Thymus (tissue), 11 donors: ENCODE results near the gene ACVR2B. TPM values are rescaled to one million over a fixed set of nuclear protein-coding genes. Genes with fewer than 3 reads are reported as not detected.
"Not testable (repeated sequence)": the region's sequence is repeated elsewhere in the genome, so short reads cannot be mapped to it uniquely, and the experiment has no call there.

Experiments
- DNase-seq, 9 donors: peaks; one replicate each; pipeline ENCODE4 v3.0.0-alpha.2; 2013; ENCODE audit warnings: low spot score in 9 of 9, low read depth in 6 of 9, missing footprints in 1 of 9
- H3K27ac ChIP-seq, 2 donors: one replicate each; pipeline ENCODE4 v1.5.1; 2013; ENCODE audit warnings: control low read depth in 1 of 2, low read depth in 1 of 2, low read length in 1 of 2, mild to moderate bottlenecking in 1 of 2, moderate library complexity in 1 of 2
- H3K27me3 ChIP-seq, 2 donors: one replicate each; pipeline ENCODE4 v1.5.1; 2013; ENCODE audit warnings: low read length in 1 of 2; ENCODE audit not compliant: control insufficient read depth in 2 of 2, insufficient read depth in 1 of 2
- H3K36me3 ChIP-seq, 2 donors: one replicate each; pipeline ENCODE4 v1.5.1; 2013; ENCODE audit warnings: low read length in 1 of 2, mild to moderate bottlenecking in 1 of 2, moderate library complexity in 1 of 2; ENCODE audit not compliant: control insufficient read depth in 2 of 2, insufficient read depth in 2 of 2
- H3K4me1 ChIP-seq, 2 donors: one replicate each; pipeline ENCODE4 v1.5.1; 2013; ENCODE audit warnings: low read length in 2 of 2; ENCODE audit not compliant: control insufficient read depth in 2 of 2, insufficient read depth in 2 of 2
- H3K4me3 ChIP-seq, 2 donors: one replicate each; pipeline ENCODE4 v1.5.1; 2013; ENCODE audit warnings: low read length in 2 of 2, control low read depth in 1 of 2, mild to moderate bottlenecking in 1 of 2
- H3K9me3 ChIP-seq, 2 donors: one replicate each; pipeline ENCODE4 v1.5.1; 2013; ENCODE audit warnings: low read length in 1 of 2, mild to moderate bottlenecking in 1 of 2; ENCODE audit not compliant: control insufficient read depth in 2 of 2, insufficient read depth in 1 of 2
- WGBS: extraction: QIAGEN DNeasy Blood & Tissue Kit; methylation state at CpG from one replicate; pipeline ENCODE4 v1.1.7; 2013; 5-methylcytosine and 5-hydroxymethylcytosine counted together
- polyA plus RNA-seq: library from polyadenylated mRNA; stranded (reverse); fragments of 200-250 nt; gene quantifications from one replicate; pipeline ENCODE4 v1.2.3, GENCODE V29; 2013
- total RNA-seq: library from RNA; stranded (reverse); fragments of 120-200 nt; gene quantifications from one replicate; pipeline ENCODE4 v1.2.4, GENCODE V29; 2013
- donor health status: healthy.

Gene ACVR2B
- total and polyA plus RNA-seq, 2 donors, result 2.4 to 6.3 TPM

DNA sequence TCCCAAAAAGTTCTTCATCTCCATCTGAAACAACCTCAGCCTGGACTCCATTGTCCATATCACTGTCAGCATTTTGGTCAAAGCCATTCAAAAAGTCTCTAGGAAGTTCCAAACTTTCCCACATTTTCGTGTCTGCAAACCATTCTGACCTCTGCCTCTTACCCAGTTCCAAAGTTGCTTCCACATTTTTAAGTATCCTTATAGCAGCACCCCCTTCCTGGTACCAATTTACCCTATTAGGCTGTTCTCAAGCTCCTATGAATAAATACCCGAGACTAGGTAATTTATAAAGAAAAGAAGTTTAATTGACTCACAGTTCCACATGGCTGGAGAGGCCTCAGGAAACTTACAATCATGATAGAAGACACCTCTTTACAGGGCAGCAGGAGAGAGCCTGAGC is 20.0 kb upstream of the ACVR2B start:
- peaks cover 6 to 35% of the 10 kb centered on the region in 2 donors for H3K9me3 ChIP-seq
- not testable (repeated sequence) for H3K4me1 ChIP-seq, H3K36me3 ChIP-seq, H3K27ac ChIP-seq, H3K27me3 ChIP-seq, H3K4me3 ChIP-seq, DNase-seq
- WGBS, result 93% methylated on average over 2 of the region's 2 CpGs

DNA sequence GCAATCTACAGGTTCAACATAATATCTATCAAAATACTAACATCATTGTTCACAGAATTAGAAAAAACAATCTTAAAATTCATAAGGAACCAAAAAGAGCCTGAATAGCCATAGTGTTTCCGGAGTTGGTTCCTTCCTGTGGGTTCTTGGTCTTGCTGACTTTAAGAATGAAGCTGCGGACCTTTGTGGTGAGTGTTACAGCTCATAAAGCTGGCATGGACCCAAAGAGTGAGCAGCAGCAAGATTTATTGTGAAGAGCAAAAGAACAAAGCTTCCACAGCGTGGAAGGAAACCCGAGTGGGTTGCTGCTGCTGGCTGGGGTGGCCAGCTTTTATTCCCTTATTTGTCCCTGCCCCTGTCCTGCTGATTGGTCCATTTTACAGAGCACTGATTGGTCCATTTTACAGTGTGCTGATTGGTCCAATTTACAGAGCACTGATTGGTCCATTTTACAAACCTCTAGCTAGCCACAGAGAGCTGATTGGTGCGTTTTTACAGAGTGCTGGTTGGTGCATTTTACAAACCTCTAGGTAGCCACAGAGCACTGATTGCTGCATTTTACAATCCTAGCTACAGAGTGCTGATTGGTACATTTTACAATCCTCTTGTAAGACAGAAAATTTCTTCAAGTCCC is 15.1 kb upstream of the ACVR2B start:
- H3K9me3 ChIP-seq, result peaks cover 0 to 23% of the 10 kb centered on the region in 2 donors
- WGBS, result 26% methylated on average over 5 of the region's 5 CpGs
- not testable (repeated sequence) for H3K36me3 ChIP-seq, H3K4me1 ChIP-seq, H3K27ac ChIP-seq, H3K4me3 ChIP-seq, H3K27me3 ChIP-seq, DNase-seq

DNA sequence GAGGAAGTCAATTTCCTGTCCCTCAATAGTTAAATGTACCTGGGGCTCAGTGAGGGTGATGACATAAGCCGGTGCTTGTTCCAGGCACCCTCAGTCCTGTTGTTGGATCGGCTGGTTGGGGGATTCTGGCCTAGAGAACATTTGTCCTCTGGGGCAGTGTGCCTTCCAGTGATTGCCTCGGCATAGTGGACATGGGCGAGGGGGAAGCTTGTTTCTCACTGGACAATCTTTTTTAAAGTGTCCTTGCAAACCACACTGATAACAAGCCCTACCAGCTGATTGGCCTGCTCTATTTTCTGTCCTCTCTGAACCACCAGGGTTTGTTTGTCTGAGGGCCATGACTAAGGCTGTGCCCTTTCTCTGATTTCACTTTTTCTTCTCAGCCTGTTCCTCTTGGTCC is 10.5 kb upstream of the ACVR2B start:
- H3K4me1 ChIP-seq, H3K27me3 ChIP-seq, H3K36me3 ChIP-seq, H3K4me3 ChIP-seq, DNase-seq, H3K27ac ChIP-seq: not testable (repeated sequence)
- peaks cover 0 to 13% of the 10 kb centered on the region in 2 donors for H3K9me3 ChIP-seq
- WGBS, result over 99% methylated on average over 4 of the region's 4 CpGs

DNA sequence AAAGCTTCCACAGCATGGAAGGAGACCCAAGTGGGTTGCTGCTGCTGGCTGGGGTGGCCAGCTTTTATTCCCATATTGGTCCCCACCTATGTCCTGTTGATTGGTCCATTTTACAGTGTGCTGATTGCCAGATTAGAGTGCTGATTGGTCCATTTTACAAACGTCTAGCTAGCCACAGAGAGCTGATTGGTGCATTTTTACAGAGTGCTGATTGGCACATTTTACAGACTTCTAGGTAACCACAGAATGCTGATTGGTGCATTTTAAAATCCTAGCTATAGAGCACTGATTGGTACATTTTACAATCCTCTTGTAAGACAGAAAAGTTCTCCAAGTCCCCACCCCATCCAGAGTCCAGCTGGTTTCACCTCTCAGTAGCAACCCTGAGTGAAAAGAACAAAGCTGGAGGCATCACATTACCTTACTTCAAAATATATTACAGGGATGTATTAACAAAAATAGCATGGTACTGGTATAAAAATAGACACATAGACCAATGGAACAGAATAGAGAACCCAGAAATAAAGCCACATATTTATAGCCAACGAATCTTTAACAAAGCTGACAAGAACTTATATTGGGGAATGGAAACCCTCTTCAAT is 7.5 kb upstream of the ACVR2B start:
- WGBS, result 89% methylated on average over 2 of the region's 2 CpGs
- Histone ChIP-seq H3K4me1 (no peaks in the 10 kb centered on the region), H3K9me3 (no peaks in the 10 kb centered on the region), H3K27me3 (no peaks in the 10 kb centered on the region), H3K36me3 (no peaks in the 10 kb centered on the region), H3K4me3 (no peak overlapping the region), H3K27ac (no peak overlapping the region)
- DNase-seq, result no peak

DNA sequence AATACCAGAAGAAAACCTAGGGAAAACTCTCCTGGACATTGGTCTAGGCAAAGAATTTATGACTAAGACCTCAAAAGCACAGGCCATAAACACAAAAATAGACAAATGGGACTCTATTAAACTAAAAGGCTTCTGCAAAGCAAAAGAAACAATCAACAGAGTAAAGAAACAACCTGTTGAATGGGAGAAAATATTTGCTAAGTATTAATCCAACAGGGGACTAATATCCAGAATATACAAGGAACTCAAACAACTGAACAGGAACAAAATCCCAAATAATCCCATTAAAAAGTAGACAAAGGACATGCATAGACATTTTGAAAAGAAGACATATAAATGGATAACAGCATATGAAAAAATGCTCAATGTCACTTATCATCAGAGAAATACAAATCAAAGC is 6.9 kb upstream of the ACVR2B start:
- H3K9me3 ChIP-seq, result no peaks in the 10 kb centered on the region
- no peak for DNase-seq
- no peaks in the 10 kb centered on the region for H3K27me3 ChIP-seq
- H3K4me1 ChIP-seq, result no peaks in the 10 kb centered on the region
- no peaks in the 10 kb centered on the region for H3K36me3 ChIP-seq
- no peak overlapping the region for H3K4me3 ChIP-seq
- H3K27ac ChIP-seq, result no peak overlapping the region

DNA sequence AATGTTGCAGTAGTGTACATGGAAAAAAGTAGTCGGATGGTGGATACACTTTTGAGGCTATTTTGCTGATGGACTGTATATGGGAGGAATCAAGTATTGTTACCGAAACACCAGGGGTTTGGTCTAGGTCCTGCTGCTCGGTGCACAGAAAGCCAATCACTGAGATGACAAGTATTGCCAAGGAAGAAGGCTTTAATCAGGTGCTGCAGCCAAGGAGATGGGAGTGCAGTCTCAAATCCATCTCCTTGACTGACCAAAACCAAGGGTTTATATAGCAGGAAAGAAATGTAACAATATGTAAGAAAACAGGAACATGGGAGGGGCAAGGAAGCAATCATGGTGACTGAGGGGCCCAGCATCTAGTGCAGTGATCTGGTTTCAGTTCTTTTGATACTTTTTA is 2.8 kb upstream of the ACVR2B start:
- no peak overlapping the region for H3K4me3 ChIP-seq
- H3K9me3 ChIP-seq, result peaks cover 0 to 8% of the 10 kb centered on the region in 2 donors
- no peak overlapping the region for H3K27ac ChIP-seq
- H3K4me1 ChIP-seq, result peaks cover 9 to 12% of the 10 kb centered on the region in 2 donors
- no peaks in the 10 kb centered on the region for H3K36me3 ChIP-seq
- 98% methylated on average over 3 of the region's 3 CpGs for WGBS
- no peak for DNase-seq
- peaks cover 0 to 5% of the 10 kb centered on the region in 2 donors for H3K27me3 ChIP-seq

DNA sequence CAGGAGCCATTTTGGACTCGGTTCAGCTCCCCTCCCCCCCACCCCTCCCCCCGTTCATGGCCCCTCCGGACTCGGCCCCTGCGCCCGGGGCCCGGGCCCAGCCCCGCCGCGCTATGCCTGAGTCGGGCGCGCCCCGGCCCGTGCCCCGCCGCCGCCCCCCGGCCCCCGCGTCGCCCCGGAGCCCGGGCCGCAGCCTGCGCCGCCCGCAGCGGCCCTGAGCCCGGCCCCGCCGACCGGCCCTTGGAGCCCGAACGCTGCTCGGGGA is 155 bp downstream of the ACVR2B start:
- peaks cover 13 to 32% of the 10 kb centered on the region in 2 donors for H3K4me1 ChIP-seq
- peak overlapping the region; percentile 76 to 97 for H3K4me3 ChIP-seq
- peak overlapping the region in 1 of 2 donors; percentile 85 for H3K27ac ChIP-seq
- peaks cover 0 to 8% of the 10 kb centered on the region in 2 donors for H3K9me3 ChIP-seq
- WGBS, result under 1% methylated on average over 36 of the region's 36 CpGs
- peaks cover 0 to 5% of the 10 kb centered on the region in 2 donors for H3K27me3 ChIP-seq
- no peaks in the 10 kb centered on the region for H3K36me3 ChIP-seq
- DNase-seq, result no peak

DNA sequence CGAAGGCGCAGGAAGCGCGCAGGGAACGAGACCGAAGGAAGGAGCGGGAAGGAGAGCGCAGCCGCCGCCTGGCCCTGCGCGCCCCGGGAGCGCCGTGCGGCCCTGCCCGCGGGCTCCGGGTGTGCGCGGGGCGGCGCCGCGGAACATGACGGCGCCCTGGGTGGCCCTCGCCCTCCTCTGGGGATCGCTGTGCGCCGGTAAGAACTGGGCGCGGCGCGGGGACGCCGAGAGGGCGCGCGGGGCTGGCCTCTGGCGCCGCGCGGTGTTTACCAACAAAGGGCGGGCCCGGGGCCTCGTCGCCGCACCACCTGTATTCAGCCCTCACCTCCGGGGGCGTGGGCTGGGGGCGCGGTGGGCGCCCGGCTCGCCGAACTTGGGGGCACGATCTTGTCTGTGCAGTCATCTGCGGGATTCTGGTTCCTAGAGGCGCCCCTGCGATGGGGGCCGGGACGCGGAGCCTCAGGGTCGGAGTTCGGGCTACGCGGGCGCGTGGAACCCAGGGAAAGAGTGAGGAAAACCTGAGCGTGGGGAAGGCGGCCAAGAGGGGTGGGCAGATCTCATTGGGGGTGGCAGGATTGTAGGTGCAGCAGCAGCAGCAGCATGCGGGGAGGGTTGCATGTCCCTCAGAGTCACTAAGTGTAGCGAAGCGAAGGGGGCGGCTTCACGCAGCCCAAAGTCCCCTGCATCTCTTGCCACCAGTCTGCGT is 641 bp downstream of the ACVR2B start:
- H3K4me3 ChIP-seq, result peak overlapping the region; percentile 76 to 97
- H3K27ac ChIP-seq, result peak overlapping the region; percentile 68 to 85
- peaks cover 0 to 5% of the 10 kb centered on the region in 2 donors for H3K27me3 ChIP-seq
- under 1% methylated on average over 78 of the region's 78 CpGs for WGBS
- peaks cover 13 to 37% of the 10 kb centered on the region in 2 donors for H3K4me1 ChIP-seq
- H3K9me3 ChIP-seq, result peaks cover 0 to 8% of the 10 kb centered on the region in 2 donors
- H3K36me3 ChIP-seq, result no peaks in the 10 kb centered on the region
- peak in 7 of 9 donors; percentile 19 to 63 (median 39) for DNase-seq

DNA sequence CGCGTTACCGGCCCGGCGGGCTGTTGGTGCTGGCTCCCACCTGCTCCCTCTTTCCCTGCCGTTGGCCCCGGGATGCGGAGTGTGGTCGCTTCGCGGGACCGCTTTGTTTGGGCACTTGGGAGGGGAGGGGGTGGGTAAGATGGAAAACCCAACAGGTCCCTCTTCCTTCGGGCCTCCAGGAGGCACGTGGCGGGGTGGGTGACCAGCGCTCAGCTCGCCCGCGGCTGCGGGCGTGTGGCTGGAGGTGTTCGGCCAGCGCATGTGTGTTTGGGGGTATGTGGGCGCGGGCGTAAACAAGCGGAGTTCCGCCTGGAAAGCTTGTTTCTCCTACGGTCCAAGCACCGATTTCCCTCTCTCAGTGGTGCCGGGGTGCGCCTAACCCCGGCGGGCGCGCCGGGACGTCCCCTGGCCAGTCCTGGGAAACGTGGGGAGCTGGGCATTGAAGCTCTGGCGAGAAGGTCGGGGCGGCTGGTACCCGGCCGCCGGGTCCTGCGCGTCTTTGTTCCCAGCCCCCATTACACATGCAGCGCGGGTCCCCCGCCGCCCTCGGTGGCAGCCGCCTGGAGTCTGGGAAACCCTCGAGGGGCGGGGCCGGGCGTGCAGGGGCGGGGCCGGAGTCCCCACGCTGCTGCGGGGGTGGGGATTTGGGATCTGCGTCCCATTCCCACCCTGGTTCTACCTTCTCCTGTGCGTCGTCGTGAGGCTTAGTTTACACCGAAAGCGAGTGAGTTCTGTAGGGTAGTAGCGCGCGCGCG is 1.4 kb downstream of the ACVR2B start:
- H3K4me3 ChIP-seq, result peak overlapping the region; percentile 76 to 97
- WGBS, result under 1% methylated on average over 72 of the region's 72 CpGs
- H3K27ac ChIP-seq, result peak overlapping the region; percentile 68 to 85
- peak in 6 of 9 donors; percentile 8 to 52 (median 44) for DNase-seq
- H3K9me3 ChIP-seq, result peaks cover 0 to 8% of the 10 kb centered on the region in 2 donors
- H3K36me3 ChIP-seq, result no peaks in the 10 kb centered on the region
- peaks cover 13 to 39% of the 10 kb centered on the region in 2 donors for H3K4me1 ChIP-seq
- H3K27me3 ChIP-seq, result peaks cover 0 to 5% of the 10 kb centered on the region in 2 donors
